HCT116 (cell line): ENCODE measurements around the gene CBX1. TPM values are rescaled to one million over a fixed set of nuclear protein-coding genes. Genes with fewer than 3 reads are reported as not detected.
A peak's percentile ranks its signal among the peaks of the same experiment; 100 is the strongest.

Source experiments
- ATAC-seq: fragments of 200-7000 bp; cut with Tn5 transposase; 2 replicates; pipeline ENCODE4 v1.9.1; 2020; ENCODE audit warnings: mild to moderate bottlenecking, moderate library complexity
- BruUV-seq: library from RNA; stranded (reverse); fragments of 400-500 nt; replicated peaks from 2 replicates; lab custom pipeline; 2021; lab: Mats Ljungman, UMichigan
- CTCF ChIA-PET: fragments of 300-600 bp; sonication (Branson Sonifier 250); formaldehyde crosslinking; loops from one replicate; lab custom pipeline; 2021; ENCODE audit warnings: antibody characterized with exemption; lab: Charles Lee
- POLR2A ChIA-PET: fragments of 300-600, 350-600 bp; sonication (Branson Sonifier 250); formaldehyde crosslinking; loops from one replicate; lab custom pipeline; 2021; ENCODE audit warnings: antibody characterized with exemption; lab: Charles Lee
- RAD21 ChIA-PET, 2 experiments: fragments of 300-600 bp; sonication (Branson Sonifier 250); formaldehyde crosslinking; loops; one replicate each; lab custom pipeline; 2023; ENCODE audit warnings: low total read pairs in 2 of 2; ENCODE audit not compliant: uncharacterized antibody in 2 of 2, unreplicated experiment in 2 of 2, low non-redundant PET in 1 of 2; lab: Charles Lee
- DNase-seq: peaks from one replicate; pipeline ENCODE4 v3.0.0-alpha.2; 2010; ENCODE audit warnings: low read depth, low spot score
- H2AFZ ChIP-seq: fragments of 200-600 bp; shearing (Covaris generic), sonication (generic); 2 replicates; pipeline ENCODE4 v1.6.1; 2017; ENCODE audit warnings: low read depth, mixed run types, mixed read lengths, antibody characterized with exemption, low read length; ENCODE audit not compliant: poor library complexity, severe bottlenecking
- H3K27ac ChIP-seq: 2 replicates; pipeline ENCODE4 v1.5.1; 2012; ENCODE audit warnings: low read depth, low read length
- H3K27me3 ChIP-seq: fragments of 200-600 bp; sonication (generic); 2 replicates; pipeline ENCODE4 v1.6.1; 2016; ENCODE audit warnings: mixed run types, low read length, mixed read lengths; ENCODE audit not compliant: insufficient read depth
- H3K36me3 ChIP-seq, 2 experiments: fragments of 200-500 bp in 1 of 2; fragments of 200-600 bp in 1 of 2; sonication (Bioruptor generic) in 1 of 2; sonication (generic) in 1 of 2; 2 replicates each; pipeline versions ENCODE4 v1.5.1 to v1.6.1; 2014 to 2016; ENCODE audit warnings: low read length in 2 of 2, inconsistent platforms in 1 of 2, mixed read lengths in 1 of 2, mixed run types in 1 of 2; ENCODE audit not compliant: insufficient read depth in 2 of 2, control insufficient read depth in 1 of 2
- H3K4me1 ChIP-seq, 2 experiments: fragments of 200-600 bp in 1 of 2; sonication (generic) in 1 of 2; 2 replicates each; pipeline versions ENCODE4 v1.5.1 to v1.6.1; 2012 to 2017; ENCODE audit warnings: low read length in 2 of 2, inconsistent platforms in 1 of 2, mild to moderate bottlenecking in 1 of 2, mixed read lengths in 1 of 2, mixed run types in 1 of 2, moderate library complexity in 1 of 2; ENCODE audit not compliant: insufficient read depth in 2 of 2, control insufficient read depth in 1 of 2
- H3K4me2 ChIP-seq: fragments of 200-600 bp; sonication (generic); 2 replicates; pipeline ENCODE4 v1.6.1; 2017; ENCODE audit warnings: mixed run types, low read length, mixed read lengths
- H3K4me3 ChIP-seq, 2 experiments: fragments of 200-600 bp in 1 of 2; sonication (generic) in 1 of 2; replicated peaks in 1 of 2; 2 replicates each; pipeline ENCODE4 v1.5.1; 2011 to 2016; ENCODE audit warnings: low read length in 2 of 2, control low read depth in 1 of 2, low read depth in 1 of 2, mild to moderate bottlenecking in 1 of 2, mixed read lengths in 1 of 2, mixed run types in 1 of 2
- H3K79me2 ChIP-seq: fragments of 200-600 bp; sonication (generic); 2 replicates; pipeline ENCODE4 v1.6.1; 2017; ENCODE audit warnings: mild to moderate bottlenecking, mixed run types, low read length, moderate library complexity, mixed read lengths; ENCODE audit not compliant: insufficient read depth
- H3K9ac ChIP-seq: fragments of 200-600 bp; sonication (generic); 2 replicates; pipeline ENCODE4 v1.6.1; 2016; ENCODE audit warnings: low read length, mixed read lengths
- H3K9me2 ChIP-seq: fragments of 200-600 bp; sonication (generic), shearing (Covaris generic); 2 replicates; pipeline ENCODE4 v1.6.1; 2017; ENCODE audit warnings: mixed run types, mild to moderate bottlenecking, moderate library complexity; ENCODE audit not compliant: insufficient read depth
- H3K9me3 ChIP-seq, 2 experiments: fragments of 200-500 bp in 1 of 2; fragments of 200-600 bp in 1 of 2; sonication (Bioruptor generic) in 1 of 2; sonication (generic) in 1 of 2; 2 replicates each; pipeline ENCODE4 v1.6.1; 2014 to 2017; ENCODE audit warnings: low read length in 2 of 2, mixed read lengths in 2 of 2, inconsistent platforms in 1 of 2, low read depth in 1 of 2, mild to moderate bottlenecking in 1 of 2, mixed run types in 1 of 2, moderate library complexity in 1 of 2; ENCODE audit not compliant: control insufficient read depth in 1 of 2, insufficient read depth in 1 of 2
- H4K20me1 ChIP-seq: fragments of 200-600 bp; sonication (generic), shearing (Covaris generic); 2 replicates; pipeline ENCODE4 v1.6.1; 2017; ENCODE audit warnings: mixed run types, mild to moderate bottlenecking, moderate library complexity; ENCODE audit not compliant: insufficient read depth
- CBX3 ChIP-seq: IDR thresholded peaks from 2 replicates; pipeline ENCODE4 v1.6.1; 2012; ENCODE audit warnings: low read depth
- CTCF ChIP-seq, 3 experiments: fragments of 200-600 bp in 1 of 3; sonication (generic) in 1 of 3; IDR thresholded peaks in 2 of 3; conservative IDR thresholded peaks in 1 of 3; 2 replicates each; pipeline ENCODE4 v1.5.1; 2012 to 2017; ENCODE audit warnings: low read depth in 2 of 3, low read length in 2 of 3, antibody characterized with exemption in 1 of 3, borderline replicate concordance in 1 of 3, control low read depth in 1 of 3, mild to moderate bottlenecking in 1 of 3, mixed read lengths in 1 of 3, mixed run types in 1 of 3, moderate library complexity in 1 of 3; ENCODE audit not compliant: insufficient read depth in 1 of 3
- EGR1 ChIP-seq: IDR thresholded peaks from 2 replicates; pipeline ENCODE4 v1.6.1; 2012; ENCODE audit warnings: low read depth
- ELF1 ChIP-seq: IDR thresholded peaks from 2 replicates; pipeline ENCODE4 v1.6.1; 2012; ENCODE audit warnings: low read depth, borderline replicate concordance
- EZH2 ChIP-seq: fragments of 200-600 bp; sonication (generic); IDR thresholded peaks from 2 replicates; pipeline ENCODE4 v1.6.1; 2017; ENCODE audit warnings: antibody characterized with exemption, mixed run types
- EZH2phosphoT487 ChIP-seq: fragments of 200-600 bp; IDR thresholded peaks from 2 replicates; pipeline ENCODE4 v1.6.1; 2018; ENCODE audit warnings: antibody characterized with exemption, borderline replicate concordance
- FOSL1 ChIP-seq: IDR thresholded peaks from 2 replicates; pipeline ENCODE4 v1.6.1; 2012; ENCODE audit warnings: low read depth
- JUND ChIP-seq: IDR thresholded peaks from 2 replicates; pipeline ENCODE4 v1.6.1; 2012
- POLR2A ChIP-seq: IDR thresholded peaks from 2 replicates; pipeline ENCODE4 v1.7.0; 2011; ENCODE audit warnings: borderline replicate concordance; ENCODE audit not compliant: insufficient read depth, insufficient read length; ENCODE audit errors: extremely low read depth
- POLR2AphosphoS5 ChIP-seq: IDR thresholded peaks from 2 replicates; pipeline ENCODE4 v1.6.1; 2011; ENCODE audit warnings: mild to moderate bottlenecking, low read depth, low read length, moderate library complexity
- RAD21 ChIP-seq: IDR thresholded peaks from 2 replicates; pipeline ENCODE4 v1.6.1; 2012; ENCODE audit warnings: low read depth, mild to moderate bottlenecking
- REST ChIP-seq: IDR thresholded peaks from 2 replicates; pipeline ENCODE4 v1.6.1; 2012; ENCODE audit warnings: low read depth
- SIN3A ChIP-seq: IDR thresholded peaks from 2 replicates; pipeline ENCODE4 v1.6.1; 2012; ENCODE audit warnings: low read depth
- SP1 ChIP-seq: IDR thresholded peaks from 2 replicates; pipeline ENCODE4 v1.6.1; 2012; ENCODE audit warnings: low read depth
- TCF7L2 ChIP-seq: IDR thresholded peaks from 2 replicates; pipeline ENCODE4 v1.7.0; 2011; ENCODE audit warnings: borderline replicate concordance, inconsistent platforms; ENCODE audit not compliant: insufficient read depth, insufficient read length; ENCODE audit errors: extremely low read depth
- YY1 ChIP-seq: IDR thresholded peaks from 2 replicates; pipeline ENCODE4 v1.6.1; 2011; ENCODE audit warnings: low read length, low read depth, moderate library complexity, mild to moderate bottlenecking; ENCODE audit not compliant: insufficient replicate concordance; ENCODE audit errors: extremely low read depth
- ZFX ChIP-seq: fragments of 450-650 bp; IDR thresholded peaks from 2 replicates; pipeline ENCODE4 v1.6.1; 2017
- ZNF274 ChIP-seq: fragments of 200-500 bp; sonication (Bioruptor generic); IDR thresholded peaks from 2 replicates; pipeline ENCODE4 v1.6.1; 2014; ENCODE audit warnings: mild to moderate bottlenecking, low read depth, low read length, inconsistent platforms
- intact Hi-C: fragments of 100-400 bp; cut with micrococcal nuclease; formaldehyde crosslinking; loops from 2 replicates; pipeline ENCODE4 v1.10.0; 2022
- total RNA-seq: library from RNA; stranded (reverse); gene quantifications from one replicate; pipeline ENCODE4 v1.2.1, GENCODE V29; 2021; ENCODE audit not compliant: unreplicated experiment
- TF ChIP-seq, protein P1 (sequence below): IDR thresholded peaks from 2 replicates; pipeline ENCODE4 v1.6.1; 2012
- TF ChIP-seq, protein P2 (sequence below): IDR thresholded peaks from 2 replicates; pipeline ENCODE4 v1.6.1; 2012

CBX1 gene
- total RNA-seq, 1 experiment from 2014 or later: 136 TPM

- Histone ChIP-seq H3K79me2 (peaks cover 45% of the 10 kb centered on the region), H3K4me1 (peaks cover 0 to 15% of the 10 kb centered on the region in 2 experiments; a peak in 2 of 4 replicates), H3K4me3 (peak within 1 kb of the TSS; percentile 82 to 94), H3K27ac (peak within 1 kb of the TSS; percentile 93), H3K27me3 (no peaks in the 10 kb centered on the region), H3K9ac (peak within 1 kb of the TSS; percentile 81), H3K36me3 (no peaks in the 10 kb centered on the region), H3K9me2 (no peaks in the 10 kb centered on the region), H2AFZ (peak within 1 kb of the TSS; percentile 91), H3K9me3 (peaks cover 0 to 4% of the 10 kb centered on the region in 2 experiments; a peak in 1 of 4 replicates), H3K4me2 (peak within 1 kb of the TSS; percentile 97), H4K20me1 (no peaks in the 10 kb centered on the region)
- intact Hi-C loops: no loop called here
- ATAC-seq: peak; percentile 96
- ChIA-PET CTCF (interaction anchor here (0.9 to 2.5 kb wide), 7 partner anchors 10 to 82 kb away, joined by 3 to 11 read pairs (median 4); no protein-coding TSS in a partner anchor), POLR2A (interaction anchor here (0.8 to 2.7 kb wide), 11 partner anchors 10 to 785 kb away, joined by 3 to 14 read pairs (median 5); partner anchors contain the start of genes ATP5MC1 and NFE2L1), RAD21 (no interaction called here)
- BruUV-seq: TSS peak; percentile 97
- peak; percentile 85 for DNase-seq
- TF ChIP-seq CBX3: no peak
- TF ChIP-seq SIN3A: peak; percentile 73
- no peak for TF ChIP-seq ZNF274
- no peak for TF ChIP-seq FOSL1
- TF ChIP-seq SP1: peak; percentile 89
- TF ChIP-seq JUND: no peak
- TF ChIP-seq, protein P1, sequence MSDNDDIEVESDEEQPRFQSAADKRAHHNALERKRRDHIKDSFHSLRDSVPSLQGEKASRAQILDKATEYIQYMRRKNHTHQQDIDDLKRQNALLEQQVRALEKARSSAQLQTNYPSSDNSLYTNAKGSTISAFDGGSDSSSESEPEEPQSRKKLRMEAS: peak; percentile 79
- TF ChIP-seq, protein P2, sequence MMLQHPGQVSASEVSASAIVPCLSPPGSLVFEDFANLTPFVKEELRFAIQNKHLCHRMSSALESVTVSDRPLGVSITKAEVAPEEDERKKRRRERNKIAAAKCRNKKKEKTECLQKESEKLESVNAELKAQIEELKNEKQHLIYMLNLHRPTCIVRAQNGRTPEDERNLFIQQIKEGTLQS: no peak
- no peak for TF ChIP-seq REST
- TF ChIP-seq EZH2phosphoT487: no peak
- no peak; the same call in 1 of the 2 replicates for TF ChIP-seq ELF1
- TF ChIP-seq YY1: peak; percentile 82
- peak; percentile 77 for TF ChIP-seq POLR2AphosphoS5
- 0 out of 2 replicates have a peak, but pooled peaks have one; percentile 11 for TF ChIP-seq ZFX
- TF ChIP-seq RAD21: no peak
- peak; percentile 67 for TF ChIP-seq POLR2A
- no peak for TF ChIP-seq EZH2
- TF ChIP-seq TCF7L2: no peak
- peak; percentile 98 for TF ChIP-seq EGR1
- TF ChIP-seq CTCF (IDR thresholded peaks at IDR 0.05 in 2 of 3, conservative IDR thresholded peaks at IDR 0.05 in 1 of 3; ENCODE audit: borderline replicate concordance in 1 of 3, insufficient read depth in 1 of 3, low read depth in 2 of 3, low read length in 2 of 3): 0 out of 6 replicates have a peak, but pooled peaks of 2 of the 3 experiments have one; percentile 1 to 6
These were observed 6.1 kb upstream of the CBX1 start, which contains the start of gene SNX11 for GRCh38 chr17:48107137-48108055. SNX11 (plus strand) TSS chr17:48107766; CDS start chr17:48112044, 4,278 bp downstream.
